ENCODE measurements around the gene COX7A2L.

DNA sequence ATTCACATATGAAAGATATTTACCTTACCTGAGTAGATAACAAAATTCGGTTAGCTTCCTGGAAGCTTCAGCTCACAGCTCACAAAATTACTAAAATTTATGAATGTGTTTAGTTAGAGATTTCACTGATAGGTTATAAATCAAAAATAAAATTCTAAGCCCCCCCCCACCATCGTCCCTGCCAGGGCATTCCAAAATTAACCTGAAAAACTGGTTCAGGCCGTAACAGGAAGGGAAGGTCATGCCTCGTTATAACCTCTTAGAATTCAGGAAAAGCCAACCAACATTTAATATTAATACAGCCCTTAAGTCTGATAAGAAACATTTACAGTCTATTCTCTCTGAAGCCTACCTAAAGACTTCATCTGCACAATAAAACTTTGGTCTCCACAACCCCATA, 48.9 kb downstream of the COX7A2L start:
- TF ChIP-seq POLR2AphosphoS5 (IDR thresholded peaks at IDR 0.05; ENCODE audit: low read depth, low read length) (no peak), SIN3A (IDR thresholded peaks at IDR 0.05; ENCODE audit: borderline replicate concordance, insufficient read depth, low read length) (no peak)
- TF ChIP-seq, protein P1, sequence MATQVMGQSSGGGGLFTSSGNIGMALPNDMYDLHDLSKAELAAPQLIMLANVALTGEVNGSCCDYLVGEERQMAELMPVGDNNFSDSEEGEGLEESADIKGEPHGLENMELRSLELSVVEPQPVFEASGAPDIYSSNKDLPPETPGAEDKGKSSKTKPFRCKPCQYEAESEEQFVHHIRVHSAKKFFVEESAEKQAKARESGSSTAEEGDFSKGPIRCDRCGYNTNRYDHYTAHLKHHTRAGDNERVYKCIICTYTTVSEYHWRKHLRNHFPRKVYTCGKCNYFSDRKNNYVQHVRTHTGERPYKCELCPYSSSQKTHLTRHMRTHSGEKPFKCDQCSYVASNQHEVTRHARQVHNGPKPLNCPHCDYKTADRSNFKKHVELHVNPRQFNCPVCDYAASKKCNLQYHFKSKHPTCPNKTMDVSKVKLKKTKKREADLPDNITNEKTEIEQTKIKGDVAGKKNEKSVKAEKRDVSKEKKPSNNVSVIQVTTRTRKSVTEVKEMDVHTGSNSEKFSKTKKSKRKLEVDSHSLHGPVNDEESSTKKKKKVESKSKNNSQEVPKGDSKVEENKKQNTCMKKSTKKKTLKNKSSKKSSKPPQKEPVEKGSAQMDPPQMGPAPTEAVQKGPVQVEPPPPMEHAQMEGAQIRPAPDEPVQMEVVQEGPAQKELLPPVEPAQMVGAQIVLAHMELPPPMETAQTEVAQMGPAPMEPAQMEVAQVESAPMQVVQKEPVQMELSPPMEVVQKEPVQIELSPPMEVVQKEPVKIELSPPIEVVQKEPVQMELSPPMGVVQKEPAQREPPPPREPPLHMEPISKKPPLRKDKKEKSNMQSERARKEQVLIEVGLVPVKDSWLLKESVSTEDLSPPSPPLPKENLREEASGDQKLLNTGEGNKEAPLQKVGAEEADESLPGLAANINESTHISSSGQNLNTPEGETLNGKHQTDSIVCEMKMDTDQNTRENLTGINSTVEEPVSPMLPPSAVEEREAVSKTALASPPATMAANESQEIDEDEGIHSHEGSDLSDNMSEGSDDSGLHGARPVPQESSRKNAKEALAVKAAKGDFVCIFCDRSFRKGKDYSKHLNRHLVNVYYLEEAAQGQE (IDR thresholded peaks at IDR 0.05; ENCODE audit: insufficient read depth in 1 of 2, low read depth in 2 of 2, low read length in 2 of 2), result no peak
